Astrocyte of the cerebellum (primary cell): Measurements from ENCODE around the gene SMIM32.

Source experiments
- DNase-seq: peaks from one replicate; pipeline ENCODE4 v3.0.0-alpha.2; 2011; ENCODE audit warnings: low read depth
- H3K4me3 ChIP-seq: 2 replicates; pipeline ENCODE4 v1.5.1; 2011; ENCODE audit warnings: mild to moderate bottlenecking, low read depth, low read length, moderate library complexity
- in situ Hi-C: cut with HindIII; loops from 2 replicates; pipeline ENCODE4 v1.10.0; 2017; ENCODE audit warnings: low sequenced_read_pairs
- TF ChIP-seq, protein P1 (sequence below): IDR thresholded peaks from 2 replicates; pipeline ENCODE4 v1.5.1; 2012; ENCODE audit warnings: low read length, low read depth, moderate library complexity, mild to moderate bottlenecking; ENCODE audit errors: missing control alignments

SMIM32 gene

DNA sequence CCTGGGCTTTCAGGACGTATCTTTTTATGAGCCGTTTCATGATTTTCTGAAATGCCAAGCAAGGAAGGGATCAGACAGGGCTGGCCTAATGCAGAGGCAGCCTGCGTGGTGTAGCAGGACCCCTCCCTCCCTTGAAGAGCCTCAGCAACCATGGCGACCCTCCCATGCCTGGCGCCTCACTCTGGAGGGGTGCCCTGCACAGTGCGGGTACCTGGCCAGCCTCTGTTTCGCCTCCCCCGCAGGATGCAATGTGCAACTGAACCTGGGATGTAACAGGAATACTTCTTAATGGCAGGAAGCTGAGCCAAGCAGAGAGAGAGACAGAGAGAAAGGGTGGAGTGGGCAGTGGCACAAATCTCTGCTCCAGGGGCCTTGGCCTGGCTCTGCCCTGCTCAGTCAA, 23.3 kb upstream of the SMIM32 start:
- DNase-seq = no peak
- H3K4me3 ChIP-seq = no peak overlapping the region
- TF ChIP-seq, protein P1, sequence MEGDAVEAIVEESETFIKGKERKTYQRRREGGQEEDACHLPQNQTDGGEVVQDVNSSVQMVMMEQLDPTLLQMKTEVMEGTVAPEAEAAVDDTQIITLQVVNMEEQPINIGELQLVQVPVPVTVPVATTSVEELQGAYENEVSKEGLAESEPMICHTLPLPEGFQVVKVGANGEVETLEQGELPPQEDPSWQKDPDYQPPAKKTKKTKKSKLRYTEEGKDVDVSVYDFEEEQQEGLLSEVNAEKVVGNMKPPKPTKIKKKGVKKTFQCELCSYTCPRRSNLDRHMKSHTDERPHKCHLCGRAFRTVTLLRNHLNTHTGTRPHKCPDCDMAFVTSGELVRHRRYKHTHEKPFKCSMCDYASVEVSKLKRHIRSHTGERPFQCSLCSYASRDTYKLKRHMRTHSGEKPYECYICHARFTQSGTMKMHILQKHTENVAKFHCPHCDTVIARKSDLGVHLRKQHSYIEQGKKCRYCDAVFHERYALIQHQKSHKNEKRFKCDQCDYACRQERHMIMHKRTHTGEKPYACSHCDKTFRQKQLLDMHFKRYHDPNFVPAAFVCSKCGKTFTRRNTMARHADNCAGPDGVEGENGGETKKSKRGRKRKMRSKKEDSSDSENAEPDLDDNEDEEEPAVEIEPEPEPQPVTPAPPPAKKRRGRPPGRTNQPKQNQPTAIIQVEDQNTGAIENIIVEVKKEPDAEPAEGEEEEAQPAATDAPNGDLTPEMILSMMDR = no peak
- in situ Hi-C loops = no loop called here

DNA sequence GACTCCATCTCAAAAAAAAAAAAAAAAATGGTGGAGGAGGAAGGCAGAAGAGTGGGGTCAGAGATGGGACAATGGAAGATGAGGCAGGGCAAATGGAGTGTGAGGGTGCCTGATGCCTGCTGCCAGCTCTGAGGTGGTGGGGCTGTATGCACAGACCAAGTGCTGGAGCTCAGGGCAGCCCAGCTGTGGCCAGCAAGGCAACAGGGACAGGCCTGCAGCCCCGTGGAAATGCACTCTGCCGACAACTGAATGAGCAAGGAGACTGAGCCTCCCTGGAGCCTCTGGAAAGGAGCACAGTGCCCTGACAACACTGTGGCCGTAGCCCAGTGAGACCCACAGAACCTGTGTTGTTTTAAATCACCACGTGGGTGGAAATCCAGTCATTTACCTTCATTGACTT, 22.9 kb upstream of the SMIM32 start:
- no peak for DNase-seq
- TF ChIP-seq, protein P1 = no peak
- H3K4me3 ChIP-seq = no peak overlapping the region
- in situ Hi-C loops = no loop called here

DNA sequence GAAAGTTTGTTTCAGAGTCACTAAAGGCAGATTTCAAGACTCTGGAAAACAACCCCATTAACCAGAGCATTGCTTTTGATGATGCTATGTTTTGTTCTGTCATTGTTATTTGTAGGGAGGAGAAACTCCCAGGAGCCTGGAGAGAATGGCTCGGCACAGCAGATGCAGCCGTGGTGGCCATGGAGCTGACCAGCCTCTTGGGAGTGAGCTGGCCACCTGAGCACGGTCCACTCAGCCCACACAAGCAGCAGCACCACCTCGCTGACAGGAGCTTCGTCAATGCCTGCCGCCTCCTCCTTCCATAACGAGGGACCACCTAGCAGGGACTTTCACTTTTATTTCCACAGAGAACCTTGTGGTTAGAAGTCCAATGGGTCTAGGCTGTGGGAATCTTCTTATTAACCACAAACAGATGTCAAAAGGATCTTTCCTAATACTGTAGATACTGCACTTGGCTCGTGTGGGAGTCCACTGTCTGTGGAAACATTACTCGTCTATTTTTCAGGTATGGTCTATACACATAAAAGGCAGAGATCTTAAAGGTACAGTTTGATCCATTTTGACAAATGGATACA, 21.0 kb upstream of the SMIM32 start:
- no peak for DNase-seq
- TF ChIP-seq, protein P1 = no peak
- no peak overlapping the region for H3K4me3 ChIP-seq
- in situ Hi-C loops = no loop called here

DNA sequence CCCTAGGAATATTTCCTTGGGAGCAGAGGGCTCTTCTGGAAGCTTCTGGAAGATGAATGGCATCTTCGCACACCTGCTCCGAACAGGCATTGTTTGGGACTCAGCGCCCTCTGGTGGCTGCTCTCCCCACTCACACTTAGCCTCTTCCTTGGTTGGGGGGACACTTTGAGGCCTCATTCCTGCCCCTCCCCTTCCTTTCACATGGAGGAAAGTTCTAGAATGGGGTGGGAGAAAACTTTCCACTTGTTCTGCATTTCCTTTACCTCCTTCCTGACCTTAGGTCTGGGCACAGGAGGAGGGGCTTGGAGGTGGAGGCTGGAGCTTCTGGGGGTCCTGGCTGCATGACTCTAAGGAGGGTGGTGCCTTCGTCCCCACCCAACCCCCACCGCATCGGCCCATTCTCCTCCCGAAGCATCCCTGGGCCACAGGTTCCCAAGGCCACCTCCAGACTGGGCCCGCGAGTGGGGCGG, 19.3 kb upstream of the SMIM32 start:
- in situ Hi-C loops = no loop called here
- no peak overlapping the region for H3K4me3 ChIP-seq
- TF ChIP-seq, protein P1 = peak; percentile 95
- DNase-seq = no peak

DNA sequence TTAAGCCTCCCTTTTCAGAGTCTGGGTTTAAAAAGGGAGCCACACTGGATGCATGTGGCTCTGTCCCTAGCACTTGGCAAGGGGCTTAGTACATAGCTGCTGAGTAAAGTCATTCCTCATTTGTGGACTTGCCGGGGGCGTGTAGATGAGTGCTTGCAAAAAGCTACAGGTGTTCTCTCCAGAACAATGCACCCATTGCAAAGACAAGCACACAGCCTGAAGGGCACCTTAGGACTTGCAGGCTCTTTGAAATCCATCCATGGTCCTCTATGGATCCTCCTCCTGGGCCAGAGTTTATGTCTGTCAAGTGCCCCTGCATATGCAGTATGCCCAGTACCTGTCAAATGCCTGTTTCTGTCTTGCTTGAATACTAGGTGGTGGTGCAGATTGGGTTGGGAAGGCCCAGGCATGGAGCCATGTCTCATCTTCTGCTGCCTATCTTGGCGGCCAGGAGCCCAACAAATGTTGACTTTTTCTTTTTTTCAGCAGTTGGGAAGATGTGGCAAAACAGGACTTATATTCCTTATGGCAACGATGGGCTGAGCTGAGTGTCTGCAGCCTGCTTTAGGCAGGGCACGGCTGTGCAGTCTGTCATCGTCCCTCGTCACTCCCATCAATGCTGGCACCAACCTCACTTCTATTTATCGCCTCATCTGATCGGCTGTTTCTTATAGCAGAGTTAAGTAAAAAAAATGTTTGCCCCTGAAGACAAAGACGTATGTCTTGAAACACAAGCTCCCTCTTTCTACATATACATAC, 18.5 kb upstream of the SMIM32 start:
- no peak for DNase-seq
- TF ChIP-seq, protein P1 = no peak
- in situ Hi-C loops = no loop called here

DNA sequence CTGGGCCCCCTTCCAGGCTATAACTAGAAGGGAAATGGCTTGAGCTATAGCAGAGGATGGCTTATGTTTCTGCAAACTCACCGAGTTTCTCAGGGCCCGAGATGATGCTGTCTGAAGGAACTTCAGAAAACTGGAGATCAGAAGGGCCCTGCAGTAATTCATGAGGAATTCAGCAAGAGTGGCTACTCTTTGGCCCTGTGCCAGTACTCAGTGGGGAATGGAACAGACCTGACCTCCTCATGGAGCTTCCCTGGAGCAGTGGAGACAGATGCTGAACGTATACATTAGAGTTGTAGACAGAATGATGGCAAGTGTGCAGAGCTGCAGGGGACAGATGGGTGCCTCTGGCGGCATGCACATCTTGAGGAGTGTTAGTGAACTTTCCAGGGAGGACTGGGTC, 17.3 kb upstream of the SMIM32 start:
- no peak overlapping the region for H3K4me3 ChIP-seq
- TF ChIP-seq, protein P1 = no peak
- in situ Hi-C loops = no loop called here
- DNase-seq = no peak

More for the DNA sequence above, 18.5 kb upstream of the SMIM32 start:
- no peak overlapping the region for H3K4me3 ChIP-seq
